ENCODE measurements around the gene FBH1. TPM values are rescaled to one million over a fixed set of nuclear protein-coding genes. Genes with fewer than 3 reads are reported as not detected.
"Not testable (repeated sequence)": the region's sequence is repeated elsewhere in the genome, so short reads cannot be mapped to it uniquely, and the experiment has no call there.

The FBH1 gene
- total and polyA plus RNA-seq, 2 donors from 2014 or later: 70.7 to 76.5 TPM

DNA sequence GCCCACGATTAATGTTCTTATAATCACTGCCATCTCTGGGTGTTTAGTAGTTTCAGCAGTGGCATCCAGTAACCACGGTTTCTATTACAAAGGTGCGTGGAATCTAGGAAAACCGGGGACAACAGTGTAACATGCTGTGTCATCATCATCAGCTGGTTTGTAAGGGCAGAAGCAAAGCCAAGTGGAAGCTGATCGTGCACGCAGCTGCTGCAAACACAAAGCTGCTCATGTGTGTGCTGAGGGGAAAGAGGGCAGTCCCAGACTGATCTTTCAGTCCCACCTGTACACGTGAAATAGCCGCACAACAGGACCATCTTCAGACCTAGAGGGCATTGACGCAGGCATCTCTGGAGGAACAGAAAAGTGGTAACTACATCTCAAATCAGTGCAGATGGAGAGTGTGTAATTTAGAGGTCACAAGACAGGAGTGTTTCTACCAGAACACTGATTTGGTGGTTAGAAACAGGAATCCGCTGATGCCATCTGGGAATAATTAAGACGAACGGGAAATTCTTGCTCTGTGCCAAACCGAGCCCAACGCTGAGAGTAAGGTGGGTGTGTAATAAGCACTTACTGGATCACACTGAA is 13.8 kb upstream of the FBH1 start:
- no peak overlapping the region for H3K9ac ChIP-seq (ENCODE audit: low read length in 3 of 3)

DNA sequence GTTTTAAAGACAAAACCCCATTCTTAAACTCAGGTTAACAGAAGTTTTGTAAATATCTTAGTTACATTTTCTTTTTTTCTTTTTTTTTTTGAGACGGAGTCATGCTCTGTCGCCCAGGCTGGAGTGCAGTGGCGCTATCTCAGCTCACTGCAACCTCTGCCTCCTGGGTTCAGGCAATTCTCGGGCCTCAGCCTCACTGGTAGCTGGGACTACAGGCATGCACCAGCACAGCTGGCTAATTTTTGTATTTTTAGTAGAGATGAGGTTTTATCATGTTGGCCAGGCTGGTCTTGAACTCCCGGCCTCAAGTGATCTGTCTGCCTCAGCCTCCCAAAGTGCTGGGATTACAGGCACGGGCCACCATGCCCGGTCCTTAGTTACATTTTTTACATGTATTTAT is 13.0 kb upstream of the FBH1 start:
- intact Hi-C loops (cut with DNase I): loop anchor here (10.0 kb wide), 1 partner anchor 432 kb away; no protein-coding TSS in a partner anchor
- H3K36me3 ChIP-seq (ENCODE audit: control insufficient read depth in 2 of 3, insufficient read depth in 3 of 3, low read length in 3 of 3): peaks cover 2 to 18% (median 10%) of the 10 kb centered on the region in 3 donors
- FAIRE-seq; H3K27ac ChIP-seq (ENCODE audit: low read depth in 2 of 2, low read length in 2 of 2); DNase-seq; H3K27me3 ChIP-seq (ENCODE audit: control insufficient read depth, insufficient read depth, low read length); H3K4me3 ChIP-seq (ENCODE audit: low read length in 3 of 3); H3K9ac ChIP-seq (ENCODE audit: low read length in 3 of 3); H3K4me1 ChIP-seq (ENCODE audit: control insufficient read depth in 2 of 3, insufficient read depth in 2 of 3, low read depth in 1 of 3, low read length in 3 of 3); H3K9me3 ChIP-seq (ENCODE audit: control insufficient read depth in 2 of 3, insufficient read depth in 1 of 3, low read length in 3 of 3): not testable (repeated sequence)

More for the DNA sequence above, 13.8 kb upstream of the FBH1 start:
- intact Hi-C loops (cut with DNase I): loop anchor here (10.0 kb wide), 1 partner anchor 431 kb away; no protein-coding TSS in a partner anchor
- H3K4me3 ChIP-seq (ENCODE audit: low read length in 3 of 3): no peak overlapping the region
- no peak overlapping the region for H3K27ac ChIP-seq (ENCODE audit: low read depth in 2 of 2, low read length in 2 of 2)
- TF ChIP-seq, protein P1, sequence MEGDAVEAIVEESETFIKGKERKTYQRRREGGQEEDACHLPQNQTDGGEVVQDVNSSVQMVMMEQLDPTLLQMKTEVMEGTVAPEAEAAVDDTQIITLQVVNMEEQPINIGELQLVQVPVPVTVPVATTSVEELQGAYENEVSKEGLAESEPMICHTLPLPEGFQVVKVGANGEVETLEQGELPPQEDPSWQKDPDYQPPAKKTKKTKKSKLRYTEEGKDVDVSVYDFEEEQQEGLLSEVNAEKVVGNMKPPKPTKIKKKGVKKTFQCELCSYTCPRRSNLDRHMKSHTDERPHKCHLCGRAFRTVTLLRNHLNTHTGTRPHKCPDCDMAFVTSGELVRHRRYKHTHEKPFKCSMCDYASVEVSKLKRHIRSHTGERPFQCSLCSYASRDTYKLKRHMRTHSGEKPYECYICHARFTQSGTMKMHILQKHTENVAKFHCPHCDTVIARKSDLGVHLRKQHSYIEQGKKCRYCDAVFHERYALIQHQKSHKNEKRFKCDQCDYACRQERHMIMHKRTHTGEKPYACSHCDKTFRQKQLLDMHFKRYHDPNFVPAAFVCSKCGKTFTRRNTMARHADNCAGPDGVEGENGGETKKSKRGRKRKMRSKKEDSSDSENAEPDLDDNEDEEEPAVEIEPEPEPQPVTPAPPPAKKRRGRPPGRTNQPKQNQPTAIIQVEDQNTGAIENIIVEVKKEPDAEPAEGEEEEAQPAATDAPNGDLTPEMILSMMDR (IDR thresholded peaks at IDR 0.05; ENCODE audit: borderline replicate concordance, extremely low read depth, insufficient read depth): no peak
- H3K4me1 ChIP-seq (ENCODE audit: control insufficient read depth in 2 of 3, insufficient read depth in 2 of 3, low read depth in 1 of 3, low read length in 3 of 3): no peaks in the 10 kb centered on the region
- no peaks in the 10 kb centered on the region for H3K9me3 ChIP-seq (ENCODE audit: control insufficient read depth in 2 of 3, insufficient read depth in 1 of 3, low read length in 3 of 3)
- no peaks in the 10 kb centered on the region for H3K27me3 ChIP-seq (ENCODE audit: control insufficient read depth, insufficient read depth, low read length)
- H3K36me3 ChIP-seq (ENCODE audit: control insufficient read depth in 2 of 3, insufficient read depth in 3 of 3, low read length in 3 of 3): peaks cover 2 to 16% (median 10%) of the 10 kb centered on the region in 3 donors
- DNase-seq (peak in 1 of 5 donors; percentile 12), FAIRE-seq (no peak)

DNA sequence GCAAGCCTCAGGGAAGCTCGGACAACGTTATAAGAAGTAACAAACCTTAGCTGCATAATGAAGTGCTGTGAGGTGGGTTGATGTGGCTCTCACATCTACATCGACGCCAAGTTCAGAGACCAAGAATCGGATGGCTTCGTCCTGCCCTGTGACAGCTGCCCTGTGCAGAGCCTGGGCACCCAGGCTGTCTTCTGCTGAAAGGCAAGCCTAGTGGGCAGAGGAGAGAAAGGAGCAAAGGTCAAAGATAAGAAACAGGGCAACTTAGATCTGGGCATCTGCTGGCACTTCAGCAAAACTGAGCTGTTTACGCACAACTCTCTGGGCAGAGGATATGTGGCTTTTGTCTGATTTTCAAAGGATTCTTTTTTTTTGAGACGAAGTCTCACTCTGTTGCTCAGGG is 7.1 kb upstream of the FBH1 start:
- FAIRE-seq (no peak), DNase-seq (no peak)
- no peaks in the 10 kb centered on the region for H3K4me1 ChIP-seq (ENCODE audit: control insufficient read depth in 2 of 3, insufficient read depth in 2 of 3, low read depth in 1 of 3, low read length in 3 of 3)
- TF ChIP-seq, protein P1 (IDR thresholded peaks at IDR 0.05; ENCODE audit: borderline replicate concordance, extremely low read depth, insufficient read depth): no peak
- H3K36me3 ChIP-seq (ENCODE audit: control insufficient read depth in 2 of 3, insufficient read depth in 3 of 3, low read length in 3 of 3): peaks cover 8 to 18% (median 9%) of the 10 kb centered on the region in 3 donors
- H3K4me3 ChIP-seq (ENCODE audit: low read length in 3 of 3): no peak overlapping the region
- H3K9me3 ChIP-seq (ENCODE audit: control insufficient read depth in 2 of 3, insufficient read depth in 1 of 3, low read length in 3 of 3): no peaks in the 10 kb centered on the region
- no peaks in the 10 kb centered on the region for H3K27me3 ChIP-seq (ENCODE audit: control insufficient read depth, insufficient read depth, low read length)
- H3K27ac ChIP-seq (ENCODE audit: low read depth in 2 of 2, low read length in 2 of 2): no peak overlapping the region
- no peak overlapping the region for H3K9ac ChIP-seq (ENCODE audit: low read length in 3 of 3)
- intact Hi-C loops (cut with DNase I): no loop called here

DNA sequence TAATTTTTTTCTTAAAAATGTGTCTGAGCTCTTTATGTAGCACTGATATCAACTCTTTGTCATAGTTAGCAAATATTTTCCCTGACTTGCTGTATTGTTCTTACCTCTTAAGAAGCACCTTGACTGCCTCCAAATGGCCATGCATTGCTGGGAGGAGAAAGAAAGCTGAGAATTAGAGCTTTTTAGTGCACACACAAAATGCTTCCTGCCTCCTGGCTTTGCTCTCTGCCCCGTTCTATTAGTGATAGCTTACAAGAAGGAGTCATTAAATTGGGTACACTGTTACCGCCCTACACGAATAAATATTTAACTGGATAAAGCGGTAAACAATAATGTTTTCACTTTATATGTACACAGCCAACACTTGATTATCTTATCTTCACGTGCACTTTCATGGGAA is 4.4 kb upstream of the FBH1 start:
- Histone ChIP-seq H3K9ac (ENCODE audit: low read length in 3 of 3) (no peak overlapping the region), H3K9me3 (ENCODE audit: control insufficient read depth in 2 of 3, insufficient read depth in 1 of 3, low read length in 3 of 3) (no peaks in the 10 kb centered on the region), H3K4me1 (ENCODE audit: control insufficient read depth in 2 of 3, insufficient read depth in 2 of 3, low read depth in 1 of 3, low read length in 3 of 3) (peaks cover 2 to 9% (median 5%) of the 10 kb centered on the region in 3 donors), H3K4me3 (ENCODE audit: low read length in 3 of 3) (no peak overlapping the region), H3K36me3 (ENCODE audit: control insufficient read depth in 2 of 3, insufficient read depth in 3 of 3, low read length in 3 of 3) (peaks cover 7 to 15% (median 8%) of the 10 kb centered on the region in 3 donors), H3K27ac (ENCODE audit: low read depth in 2 of 2, low read length in 2 of 2) (no peak overlapping the region), H3K27me3 (ENCODE audit: control insufficient read depth, insufficient read depth, low read length) (no peaks in the 10 kb centered on the region)
- no peak for FAIRE-seq
- no peak for DNase-seq
- TF ChIP-seq, protein P1 (IDR thresholded peaks at IDR 0.05; ENCODE audit: borderline replicate concordance, extremely low read depth, insufficient read depth): no peak
- intact Hi-C loops (cut with DNase I): no loop called here
